Lower leg skin (tissue), 3 donors: ENCODE results near the gene PIKFYVE.

Source experiments
- CTCF ChIP-seq, 3 donors: fragments of 450-650 bp; IDR thresholded peaks; one replicate each; pipeline ENCODE4 v1.5.1; 2016; ENCODE audit warnings: antibody characterized with exemption in 3 of 3, mild to moderate bottlenecking in 3 of 3, moderate library complexity in 2 of 3
- POLR2A ChIP-seq, 2 donors: fragments of 450-650 bp; IDR thresholded peaks; one replicate each; pipeline ENCODE4 v1.6.1; 2016 to 2017; ENCODE audit warnings: antibody characterized with exemption in 2 of 2, mild to moderate bottlenecking in 1 of 2, moderate library complexity in 1 of 2

- no peak for TF ChIP-seq CTCF (IDR thresholded peaks at IDR 0.05)
- TF ChIP-seq POLR2A (IDR thresholded peaks at IDR 0.05) = no peak
Measured at GRCh38 chr2:208239770-208240493, 26.1 kb upstream of the PIKFYVE start.
